Transverse colon (tissue), 4 donors: ENCODE data around the gene PDC. TPM values are rescaled to one million over a fixed set of nuclear protein-coding genes. Genes with fewer than 3 reads are reported as not detected.

ENCODE experiments used
- DNase-seq: peaks from one replicate; pipeline ENCODE4 v3.0.0-alpha.2; 2019
- H3K27ac ChIP-seq, 4 donors: fragments of 200-600 bp; sonication (generic); 2 replicates each; pipeline ENCODE4 v1.5.1; 2016 to 2018; ENCODE audit warnings: inconsistent platforms in 4 of 4
- H3K27me3 ChIP-seq: fragments of 200-600 bp; sonication (generic); 2 replicates; pipeline ENCODE4 v1.5.1; 2017; ENCODE audit warnings: inconsistent platforms
- H3K36me3 ChIP-seq, 4 donors: fragments of 200-600 bp; sonication (generic); 2 replicates each; pipeline ENCODE4 v1.5.1; 2017 to 2019; ENCODE audit warnings: inconsistent platforms in 4 of 4
- H3K4me1 ChIP-seq, 4 donors: fragments of 200-600 bp; sonication (generic); 2 replicates each; pipeline ENCODE4 v1.5.1; 2017 to 2020; ENCODE audit warnings: inconsistent platforms in 4 of 4
- H3K4me3 ChIP-seq, 4 donors: fragments of 200-600 bp; sonication (generic); 1 replicate in 1 of 4; 2 replicates in 3 of 4; pipeline versions ENCODE4 v1.5.1 to v1.6.1; 2017 to 2019; ENCODE audit warnings: inconsistent platforms in 4 of 4
- H3K9me3 ChIP-seq, 2 donors: fragments of 200-600 bp; sonication (generic); 2 replicates each; pipeline ENCODE4 v1.5.1; 2017 to 2019; ENCODE audit warnings: inconsistent platforms in 2 of 2
- EP300 ChIP-seq: sonication (generic); formaldehyde crosslinking; IDR thresholded peaks from one replicate; pipeline ENCODE4 v1.6.1; 2017; ENCODE audit warnings: antibody characterized with exemption, low read depth
- POLR2A ChIP-seq: fragments of 450-650 bp; IDR thresholded peaks from one replicate; pipeline ENCODE4 v1.6.1; 2016; ENCODE audit warnings: antibody characterized with exemption, mild to moderate bottlenecking, moderate library complexity
- POLR2AphosphoS5 ChIP-seq, 3 donors: sonication (generic); formaldehyde crosslinking; IDR thresholded peaks; one replicate each; pipeline ENCODE4 v1.6.1; 2016; ENCODE audit warnings: antibody characterized with exemption in 3 of 3
- WGBS, 2 donors: methylation state at CpG; one replicate each; pipeline ENCODE4 v1.1.5; 2018; ENCODE audit warnings: low coverage in 1 of 2; 5-methylcytosine and 5-hydroxymethylcytosine counted together
- in situ Hi-C, 4 donors: fragments of 200-750 bp; cut with MboI; loops; one replicate each; pipeline versions ENCODE4 v1.15.0 to v1.15.1; 2017; ENCODE audit warnings: low sequenced_read_pairs in 3 of 4, low pct_ligation_motif_present in 1 of 4, low pct_unique_long_range_greater_than_20kb in 1 of 4
- intact Hi-C: fragments of 100-400 bp; cut with DNase I; formaldehyde crosslinking; loops from one replicate; pipeline ENCODE4 v1.15.1; 2023; ENCODE audit warnings: low total_unique reads
- total RNA-seq, 4 donors: library from RNA; depleted of rRNA; stranded (reverse); fragments of >200 nt; gene quantifications; one replicate each; pipeline ENCODE4 v1.1.0, GENCODE V29; 2016
- TF ChIP-seq, protein P1 (sequence below), 5 experiments: fragments of 200-600 bp in 3 of 5; fragments of 450-650 bp in 2 of 5; sonication (generic) in 3 of 5; IDR thresholded peaks; 1 replicate in 2 of 5; 2 replicates in 3 of 5; pipeline ENCODE4 v1.5.1; 2016 to 2017; ENCODE audit warnings: antibody characterized with exemption in 5 of 5, inconsistent platforms in 3 of 5, mild to moderate bottlenecking in 2 of 5, moderate library complexity in 1 of 5

PDC gene
- total RNA-seq, 4 donors from 2014 or later, result not detected

DNA sequence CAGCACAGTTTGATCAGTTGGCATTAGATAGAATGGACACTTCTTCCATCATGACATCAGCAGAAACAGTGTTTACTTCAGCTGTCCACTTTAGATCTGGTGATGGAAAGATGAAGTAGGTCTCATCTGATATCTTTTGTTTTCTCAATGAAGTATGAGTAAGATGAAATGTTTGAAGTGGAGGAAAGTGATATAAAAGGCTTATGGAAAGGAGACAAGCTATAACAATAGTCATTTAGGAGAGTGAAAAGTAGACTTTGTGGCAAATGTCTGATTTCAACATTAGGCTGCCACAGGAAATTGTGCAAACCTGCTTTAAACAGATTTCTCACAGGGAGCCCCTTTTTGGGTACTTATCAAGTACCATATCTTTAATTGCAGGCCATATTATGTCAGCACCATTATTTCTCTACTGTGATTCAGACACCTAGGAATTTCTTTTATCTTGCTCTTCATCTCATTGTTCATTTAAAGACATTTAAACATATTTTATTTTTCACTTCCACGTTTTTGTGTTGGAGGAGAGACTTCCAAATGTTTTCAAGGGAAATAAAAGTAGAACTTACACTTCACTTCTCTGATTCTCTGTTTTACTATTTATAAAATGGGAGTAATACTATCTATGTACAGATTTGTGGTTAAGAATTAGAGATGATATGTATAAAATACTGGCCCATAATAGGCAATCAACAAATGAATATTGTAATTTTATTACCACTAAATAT is 18.1 kb downstream of the PDC start:
- 29 to 36% methylated on average over 1 of the region's 1 CpG for WGBS, 2 donors
- intact Hi-C loops, result no loop called here
- no peaks in the 10 kb centered on the region for H3K9me3 ChIP-seq
- H3K27me3 ChIP-seq, result no peaks in the 10 kb centered on the region
- H3K36me3 ChIP-seq, result no peaks in the 10 kb centered on the region
- TF ChIP-seq POLR2A (no peak), EP300 (no peak), POLR2AphosphoS5 (IDR thresholded peaks at IDR 0.05) (no peak)
- TF ChIP-seq, protein P1, sequence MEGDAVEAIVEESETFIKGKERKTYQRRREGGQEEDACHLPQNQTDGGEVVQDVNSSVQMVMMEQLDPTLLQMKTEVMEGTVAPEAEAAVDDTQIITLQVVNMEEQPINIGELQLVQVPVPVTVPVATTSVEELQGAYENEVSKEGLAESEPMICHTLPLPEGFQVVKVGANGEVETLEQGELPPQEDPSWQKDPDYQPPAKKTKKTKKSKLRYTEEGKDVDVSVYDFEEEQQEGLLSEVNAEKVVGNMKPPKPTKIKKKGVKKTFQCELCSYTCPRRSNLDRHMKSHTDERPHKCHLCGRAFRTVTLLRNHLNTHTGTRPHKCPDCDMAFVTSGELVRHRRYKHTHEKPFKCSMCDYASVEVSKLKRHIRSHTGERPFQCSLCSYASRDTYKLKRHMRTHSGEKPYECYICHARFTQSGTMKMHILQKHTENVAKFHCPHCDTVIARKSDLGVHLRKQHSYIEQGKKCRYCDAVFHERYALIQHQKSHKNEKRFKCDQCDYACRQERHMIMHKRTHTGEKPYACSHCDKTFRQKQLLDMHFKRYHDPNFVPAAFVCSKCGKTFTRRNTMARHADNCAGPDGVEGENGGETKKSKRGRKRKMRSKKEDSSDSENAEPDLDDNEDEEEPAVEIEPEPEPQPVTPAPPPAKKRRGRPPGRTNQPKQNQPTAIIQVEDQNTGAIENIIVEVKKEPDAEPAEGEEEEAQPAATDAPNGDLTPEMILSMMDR (IDR thresholded peaks at IDR 0.05), result no peak
- no peak overlapping the region for H3K4me3 ChIP-seq
- H3K4me1 ChIP-seq, result no peaks in the 10 kb centered on the region
- no peak overlapping the region for H3K27ac ChIP-seq
- in situ Hi-C loops, result no loop called here
- DNase-seq, result no peak

DNA sequence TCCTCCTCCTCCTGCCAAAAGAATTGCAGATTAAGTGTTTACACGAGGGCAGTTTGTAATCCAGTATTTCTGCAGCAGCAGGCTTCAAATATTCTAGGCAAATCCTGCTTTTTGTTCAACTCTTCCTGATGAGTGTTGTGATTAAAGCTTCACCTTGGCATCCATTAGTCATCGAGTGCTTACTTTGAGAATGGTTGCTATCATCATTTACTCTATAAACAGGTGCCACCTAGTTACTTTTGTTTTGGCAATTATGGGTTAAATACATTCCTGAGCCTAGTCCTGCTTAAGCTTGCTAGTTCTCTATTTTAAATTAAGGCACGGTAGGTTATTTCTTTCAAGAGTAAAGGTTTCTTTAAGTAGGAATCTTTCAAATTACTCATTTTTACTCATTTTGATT is 20.3 kb downstream of the PDC start:
- in situ Hi-C loops, result no loop called here
- Histone ChIP-seq H3K9me3 (no peaks in the 10 kb centered on the region), H3K36me3 (no peaks in the 10 kb centered on the region), H3K27ac (no peak overlapping the region), H3K4me3 (no peak overlapping the region), H3K27me3 (no peaks in the 10 kb centered on the region), H3K4me1 (no peaks in the 10 kb centered on the region)
- DNase-seq, result no peak
- intact Hi-C loops, result no loop called here
- TF ChIP-seq POLR2A (no peak), POLR2AphosphoS5 (IDR thresholded peaks at IDR 0.05) (no peak), EP300 (no peak)
- TF ChIP-seq, protein P1 (IDR thresholded peaks at IDR 0.05), result no peak
- WGBS, 2 donors, result 41 to 52% methylated on average over 3 of the region's 3 CpGs

DNA sequence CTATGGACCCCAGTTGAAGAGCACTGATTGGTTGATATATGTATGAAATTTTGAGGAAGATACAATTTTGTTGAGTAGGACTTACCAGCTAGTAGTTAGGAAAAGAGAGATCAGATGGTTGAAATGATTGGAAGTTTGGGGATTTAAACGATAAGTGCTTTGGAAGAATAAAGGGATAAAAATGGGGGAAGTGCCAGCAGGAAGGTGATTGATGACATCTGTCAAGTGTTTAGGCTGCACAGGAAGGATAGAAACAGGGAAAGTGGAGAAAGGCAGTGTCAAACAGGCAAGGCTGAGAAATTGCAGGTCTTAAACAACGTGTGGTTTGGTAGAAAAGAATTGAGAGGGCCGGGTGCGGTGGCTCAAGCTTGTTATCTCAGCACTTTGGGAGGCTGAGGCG is 22.3 kb downstream of the PDC start:
- intact Hi-C loops (no loop called here), in situ Hi-C loops (no loop called here)
- TF ChIP-seq POLR2AphosphoS5 (IDR thresholded peaks at IDR 0.05) (no peak), POLR2A (no peak), EP300 (no peak)
- TF ChIP-seq, protein P1 (IDR thresholded peaks at IDR 0.05), result no peak
- H3K36me3 ChIP-seq, result no peaks in the 10 kb centered on the region
- WGBS, 2 donors, result 78 to 80% methylated on average over 5 of the region's 5 CpGs
- DNase-seq, result no peak
- H3K9me3 ChIP-seq, result no peaks in the 10 kb centered on the region
- no peaks in the 10 kb centered on the region for H3K4me1 ChIP-seq
- no peaks in the 10 kb centered on the region for H3K27me3 ChIP-seq
- no peak overlapping the region for H3K4me3 ChIP-seq
- H3K27ac ChIP-seq, result no peak overlapping the region

DNA sequence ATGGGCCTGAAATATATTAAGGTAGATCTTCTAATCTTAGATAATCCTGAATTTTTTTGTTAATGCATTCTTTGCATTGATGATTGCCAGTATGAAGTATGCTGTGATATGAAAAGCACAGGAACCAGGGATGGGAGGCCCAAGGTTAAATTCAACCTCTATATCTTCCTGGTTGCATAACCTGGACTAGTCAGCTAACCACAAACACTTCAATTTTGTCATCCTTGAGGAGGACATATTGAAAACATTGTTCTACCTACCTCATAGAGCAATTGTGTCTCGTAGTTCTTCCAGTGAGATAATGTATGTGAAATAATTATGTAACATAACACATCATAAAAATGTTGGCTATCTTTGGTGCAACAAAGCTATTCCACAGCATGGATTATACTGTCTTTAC is 25.6 kb downstream of the PDC start:
- in situ Hi-C loops (no loop called here), intact Hi-C loops (no loop called here)
- Histone ChIP-seq H3K27ac (no peak overlapping the region), H3K4me1 (no peaks in the 10 kb centered on the region), H3K4me3 (no peak overlapping the region), H3K9me3 (no peaks in the 10 kb centered on the region), H3K27me3 (no peaks in the 10 kb centered on the region), H3K36me3 (no peaks in the 10 kb centered on the region)
- DNase-seq, result no peak
- WGBS, 2 donors, result 77 to 80% methylated on average over 1 of the region's 1 CpG
- no peak for TF ChIP-seq POLR2AphosphoS5 (IDR thresholded peaks at IDR 0.05)
- TF ChIP-seq POLR2A, result no peak

DNA sequence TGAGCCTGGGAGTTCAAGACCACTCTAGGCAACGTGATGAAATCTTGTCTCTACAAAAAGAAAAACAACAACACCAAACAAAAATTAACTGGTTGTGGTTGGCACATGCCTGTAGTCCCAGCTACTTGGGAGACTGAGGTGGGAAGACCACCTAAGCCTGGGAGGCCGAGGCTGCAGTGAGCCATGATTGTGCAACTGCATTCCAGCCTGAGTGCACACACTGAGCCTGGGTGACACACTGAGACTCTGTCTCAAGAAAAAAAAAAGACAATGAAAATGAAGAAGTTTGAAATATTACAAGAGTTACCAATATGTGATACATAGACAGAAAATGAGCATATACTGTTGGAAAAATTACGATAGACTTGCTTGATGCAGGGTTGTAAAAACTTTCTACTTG is 31.9 kb downstream of the PDC start:
- Histone ChIP-seq H3K36me3 (no peaks in the 10 kb centered on the region), H3K4me1 (no peaks in the 10 kb centered on the region), H3K4me3 (no peak overlapping the region), H3K27ac (no peak overlapping the region), H3K27me3 (no peaks in the 10 kb centered on the region), H3K9me3 (no peaks in the 10 kb centered on the region)
- TF ChIP-seq POLR2A, result no peak
- no peak for TF ChIP-seq EP300
- TF ChIP-seq, protein P1 (IDR thresholded peaks at IDR 0.05), result no peak
- TF ChIP-seq POLR2AphosphoS5 (IDR thresholded peaks at IDR 0.05), result no peak
- no peak for DNase-seq
- intact Hi-C loops (no loop called here), in situ Hi-C loops (no loop called here)
- WGBS, 2 donors, result 81 to 83% methylated on average over 3 of the region's 3 CpGs
